Thyroid gland (tissue), 4 donors: Measurements from ENCODE around the gene PLB1.

Experiments used
- CTCF ChIP-seq, 6 experiments: fragments of 200-600 bp in 3 of 6; fragments of 450-650 bp in 3 of 6; sonication (generic) in 3 of 6; IDR thresholded peaks; one replicate each; pipeline ENCODE4 v1.5.1; 2016 to 2019; ENCODE audit warnings: antibody characterized with exemption in 6 of 6, mild to moderate bottlenecking in 2 of 6, inconsistent platforms in 1 of 6, moderate library complexity in 1 of 6
- POLR2A ChIP-seq, 2 donors: fragments of 450-650 bp; IDR thresholded peaks; one replicate each; pipeline ENCODE4 v1.6.1; 2017; ENCODE audit warnings: antibody characterized with exemption in 2 of 2, mild to moderate bottlenecking in 2 of 2, moderate library complexity in 1 of 2

GRCh38 chr2:28534817-28535216 lies 39.0 kb downstream of the PLB1 start:
- TF ChIP-seq CTCF (IDR thresholded peaks at IDR 0.05) (no peak), POLR2A (IDR thresholded peaks at IDR 0.05) (no peak)
